Small intestine (tissue), 7 donors: ENCODE data around the gene NPIPB8. TPM values are rescaled to one million over a fixed set of nuclear protein-coding genes. Genes with fewer than 3 reads are reported as not detected.
"Not testable (repeated sequence)": the region's sequence is repeated elsewhere in the genome, so short reads cannot be mapped to it uniquely, and the experiment has no call there.

Source experiments
- DNase-seq, 2 donors: peaks; one replicate each; pipeline versions ENCODE4 v3.0.0 to v3.0.0-alpha.2; 2013
- FAIRE-seq: peaks from 2 replicates; lab custom pipeline; 2012; peaks lifted over from hg19 to GRCh38; lab: Jason Lieb, UNC
- H3K27ac ChIP-seq, 3 donors: one replicate each; pipeline ENCODE4 v1.5.1; 2013; ENCODE audit warnings: low read length in 2 of 3, mild to moderate bottlenecking in 2 of 3, control low read depth in 1 of 3, inconsistent platforms in 1 of 3, low read depth in 1 of 3, moderate library complexity in 1 of 3
- H3K27me3 ChIP-seq, 3 donors: one replicate each; pipeline ENCODE4 v1.6.1; 2013; ENCODE audit warnings: low read length in 3 of 3, inconsistent platforms in 1 of 3; ENCODE audit not compliant: control insufficient read depth in 3 of 3, insufficient read depth in 3 of 3
- H3K36me3 ChIP-seq, 3 donors: one replicate each; pipeline ENCODE4 v1.6.1; 2013; ENCODE audit warnings: low read length in 3 of 3, inconsistent platforms in 1 of 3, low read depth in 1 of 3, mild to moderate bottlenecking in 1 of 3, moderate library complexity in 1 of 3; ENCODE audit not compliant: control insufficient read depth in 3 of 3, insufficient read depth in 2 of 3
- H3K4me1 ChIP-seq, 3 donors: one replicate each; pipeline ENCODE4 v1.6.1; 2013; ENCODE audit warnings: low read length in 2 of 3, inconsistent platforms in 1 of 3, low read depth in 1 of 3, mild to moderate bottlenecking in 1 of 3, moderate library complexity in 1 of 3; ENCODE audit not compliant: control insufficient read depth in 3 of 3, insufficient read depth in 2 of 3
- H3K4me3 ChIP-seq, 3 donors: one replicate each; pipeline ENCODE4 v1.5.1; 2013; ENCODE audit warnings: low read length in 3 of 3, control low read depth in 1 of 3, inconsistent platforms in 1 of 3, low read depth in 1 of 3, mild to moderate bottlenecking in 1 of 3, moderate library complexity in 1 of 3
- H3K9me3 ChIP-seq, 2 donors: one replicate each; pipeline ENCODE4 v1.6.1; 2013; ENCODE audit warnings: low read depth in 1 of 2, low read length in 1 of 2; ENCODE audit not compliant: control insufficient read depth in 2 of 2, insufficient read depth in 1 of 2
- WGBS, 3 donors: extraction: QIAGEN DNeasy Blood & Tissue Kit; methylation state at CpG; one replicate each; pipeline ENCODE4 v1.1.7; 2013; 5-methylcytosine and 5-hydroxymethylcytosine counted together
- polyA plus RNA-seq, 4 donors: library from polyadenylated mRNA; stranded (reverse) in 3 of 4; unstranded in 1 of 4; fragments of 200-250 nt in 3 of 4; fragments of 120-200 nt in 1 of 4; gene quantifications; one replicate each; pipeline versions ENCODE4 v1.2.1 to v1.2.3, GENCODE V29; 2013
- donor health status: healthy with polysubstance abuse.
- donor health status: control.
- donor health status: control.
- donor health status: Bipolar disorder and iron deficiency.
- donor health status: healthy.

NPIPB8 gene
- polyA plus RNA-seq, 4 donors, result 0.03 to 2.2 TPM; not detected in 2

DNA sequence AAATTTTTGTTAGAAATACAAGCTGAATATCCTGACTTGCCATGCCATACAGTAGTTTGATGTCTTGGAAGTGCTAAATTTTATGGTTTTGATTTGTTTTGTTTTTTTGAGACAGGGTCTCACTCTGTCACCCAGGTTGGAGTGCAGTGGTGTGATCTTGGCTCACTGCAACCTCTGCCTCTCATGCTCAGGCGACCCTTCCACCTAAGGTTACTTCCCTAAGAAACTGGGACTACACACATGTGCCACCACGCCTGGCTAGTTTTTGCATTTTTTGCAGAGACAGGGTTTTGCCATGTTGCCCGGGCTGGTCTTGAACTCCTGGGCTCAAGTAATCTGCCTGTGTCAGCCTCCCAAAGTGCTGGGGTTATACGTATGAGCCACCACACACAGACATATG is 53.9 kb downstream of the NPIPB8 start:
- H3K27ac ChIP-seq, H3K9me3 ChIP-seq, H3K4me3 ChIP-seq, H3K27me3 ChIP-seq, FAIRE-seq, DNase-seq, H3K4me1 ChIP-seq, H3K36me3 ChIP-seq: not testable (repeated sequence)
- 77 to 93% (median 80%) methylated on average over 2 to 3 of the region's 4 CpGs for WGBS, 3 donors

- no CpG with 5 or more reads among the region's 11 CpGs for WGBS, 3 donors
- not testable (repeated sequence) for DNase-seq, H3K9me3 ChIP-seq, H3K36me3 ChIP-seq, FAIRE-seq, H3K4me3 ChIP-seq, H3K27ac ChIP-seq, H3K4me1 ChIP-seq, H3K27me3 ChIP-seq
Observed at GRCh38 chr16:28693257-28693950, 55.5 kb downstream of the NPIPB8 start.

GRCh38 chr16:28699792-28700191 is 61.9 kb downstream of the NPIPB8 start:
- 94% methylated on average over 2 of the region's 9 CpGs; no CpG with 5 or more reads in 2 of the 3 donors for WGBS, 3 donors
- FAIRE-seq, DNase-seq, H3K9me3 ChIP-seq, H3K4me1 ChIP-seq, H3K27me3 ChIP-seq, H3K36me3 ChIP-seq, H3K27ac ChIP-seq, H3K4me3 ChIP-seq: not testable (repeated sequence)

GRCh38 chr16:28700349-28700748 is 62.5 kb downstream of the NPIPB8 start:
- FAIRE-seq, H3K27me3 ChIP-seq, H3K4me3 ChIP-seq, H3K9me3 ChIP-seq, H3K27ac ChIP-seq, DNase-seq, H3K36me3 ChIP-seq, H3K4me1 ChIP-seq: not testable (repeated sequence)
- WGBS, 3 donors, result 86 to 91% (median 90%) methylated on average over 10 to 17 of the region's 19 CpGs

GRCh38 chr16:28701384-28701783 is 63.5 kb downstream of the NPIPB8 start:
- DNase-seq, H3K9me3 ChIP-seq, H3K4me3 ChIP-seq, H3K27me3 ChIP-seq, H3K27ac ChIP-seq, H3K4me1 ChIP-seq, FAIRE-seq, H3K36me3 ChIP-seq: not testable (repeated sequence)
- no CpG with 5 or more reads among the region's 8 CpGs for WGBS, 3 donors

DNA sequence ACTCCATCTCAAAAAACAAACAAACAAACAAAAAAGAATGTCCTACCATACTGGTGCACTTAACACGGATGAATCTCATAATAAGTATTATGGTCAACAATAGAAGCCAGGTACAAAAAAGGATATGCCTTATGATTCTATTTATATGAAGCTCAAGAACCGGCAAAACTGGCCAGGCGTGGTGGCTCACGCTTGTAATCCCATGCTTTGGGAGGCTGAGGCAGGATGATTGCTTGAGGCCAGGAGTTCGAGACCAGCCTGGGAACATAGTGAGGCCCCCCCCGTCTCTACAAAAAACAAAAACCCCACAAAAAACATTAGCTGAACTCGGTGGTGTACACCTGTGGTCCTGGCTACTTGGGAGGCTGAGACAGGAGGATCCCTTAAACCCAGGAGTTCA is 66.4 kb downstream of the NPIPB8 start:
- DNase-seq, H3K4me3 ChIP-seq, FAIRE-seq, H3K4me1 ChIP-seq, H3K36me3 ChIP-seq, H3K9me3 ChIP-seq, H3K27ac ChIP-seq, H3K27me3 ChIP-seq: not testable (repeated sequence)
- WGBS, 3 donors, result 67 to 76% (median 69%) methylated on average over 1 to 3 of the region's 7 CpGs

Other genes with a start within 250 kb of the NPIPB8 start
- 10 to 100 TPM; 67.3 to 78.1 (median 74.2) TPM for gene EIF3CL, start 234.2 kb upstream of the NPIPB8 start, polyA plus RNA-seq
- under 1 TPM in 2 of 4 donors, not detected in 2; 0.10 to 0.46 TPM for gene NPIPB7, start 165.7 kb upstream of the NPIPB8 start, polyA plus RNA-seq
- 10 to 100 TPM in 2 of 4 donors, 1 to 10 TPM in 2; 4.7 to 81.3 (median 20.3) TPM for gene CLN3, start 146.0 kb upstream of the NPIPB8 start, polyA plus RNA-seq
- 10 to 100 TPM in 1 of 4 donors, 1 to 10 TPM in 2, under 1 TPM in 1; 0.89 to 11.9 (median 2.3) TPM for gene APOBR, start 143.4 kb upstream of the NPIPB8 start, polyA plus RNA-seq
- gene IL27, start 131.2 kb upstream of the NPIPB8 start, polyA plus RNA-seq, result under 1 TPM in 2 of 4 donors, not detected in 2; 0.15 to 0.46 TPM
- 100 to 1,000 TPM in 1 of 4 donors, 10 to 100 TPM in 1, 1 to 10 TPM in 2; 3.1 to 104 (median 13.0) TPM for gene NUPR1, start 99.1 kb upstream of the NPIPB8 start, polyA plus RNA-seq
- gene SGF29, start 84.1 kb upstream of the NPIPB8 start, polyA plus RNA-seq, result 10 to 100 TPM; 18.1 to 46.3 (median 34.1) TPM
- gene SULT1A2, start 41.0 kb upstream of the NPIPB8 start, polyA plus RNA-seq, result 100 to 1,000 TPM in 2 of 4 donors, 10 to 100 TPM in 1, 1 to 10 TPM in 1; 6.5 to 321 (median 123) TPM
- 100 to 1,000 TPM in 2 of 4 donors, 10 to 100 TPM in 2; 69.7 to 710 (median 271) TPM for gene SULT1A1, start 28.0 kb upstream of the NPIPB8 start, polyA plus RNA-seq
- 100 to 1,000 TPM; 430 to 869 (median 564) TPM for gene EIF3C, start 73.4 kb downstream of the NPIPB8 start, polyA plus RNA-seq
- 1 to 10 TPM in 1 of 4 donors, under 1 TPM in 1, not detected in 2; 0.10 to 3.6 TPM for gene NPIPB9, start 113.7 kb downstream of the NPIPB8 start, polyA plus RNA-seq
- gene ATXN2L, start 184.9 kb downstream of the NPIPB8 start, polyA plus RNA-seq, result 100 to 1,000 TPM in 1 of 4 donors, 10 to 100 TPM in 3; 51.9 to 114 (median 65.1) TPM
- 100 to 1,000 TPM; 145 to 293 (median 212) TPM for gene TUFM, start 208.3 kb downstream of the NPIPB8 start, polyA plus RNA-seq
- 10 to 100 TPM; 26.2 to 76.0 (median 42.5) TPM for gene SH2B1, start 225.8 kb downstream of the NPIPB8 start, polyA plus RNA-seq
- gene ATP2A1, start 240.4 kb downstream of the NPIPB8 start, polyA plus RNA-seq, result 1 to 10 TPM in 3 of 4 donors, under 1 TPM in 1; 0.90 to 4.2 (median 3.0) TPM